ENCODE data around the gene ARHGAP15.

GRCh38 chr2:143392358-143392757, 263.1 kb downstream of the ARHGAP15 start:
- TF ChIP-seq CTCF (IDR thresholded peaks at IDR 0.05) (no peak), POLR2AphosphoS5 (IDR thresholded peaks at IDR 0.05; ENCODE audit: insufficient read depth in 1 of 2, low read depth in 1 of 2) (no peak)

Measured in vagina (tissue), 2 donors.